Panc1 (cell line): ENCODE data around the gene LOXL1.

Experiments
- CTCF ChIP-seq: fragments of 450-650 bp; IDR thresholded peaks from 2 replicates; pipeline ENCODE4 v1.5.1; 2017; ENCODE audit warnings: mild to moderate bottlenecking
- POLR2AphosphoS5 ChIP-seq: IDR thresholded peaks from 2 replicates; pipeline ENCODE4 v1.6.1; 2012; ENCODE audit warnings: mild to moderate bottlenecking, low read depth, low read length, moderate library complexity

DNA sequence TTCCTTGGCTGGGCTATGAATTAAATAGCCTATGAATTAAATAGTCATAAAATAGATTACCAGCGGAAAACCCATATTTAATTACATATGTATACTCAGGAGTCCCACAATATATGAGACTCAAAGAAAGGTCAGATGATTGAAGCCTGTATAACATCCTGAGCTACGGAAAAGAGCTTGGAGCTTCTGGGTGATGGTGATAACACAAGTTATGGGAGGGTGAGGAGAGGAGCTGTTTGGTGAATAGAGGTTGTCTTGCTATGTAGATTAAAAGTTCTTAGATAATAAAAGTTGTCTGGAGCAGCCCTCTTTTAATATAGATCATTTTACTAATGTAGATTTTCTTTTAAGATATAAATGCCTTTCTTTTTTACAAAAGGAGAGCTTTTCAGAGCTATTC lies 70.0 kb downstream of the LOXL1 start:
- no peak for TF ChIP-seq CTCF
- TF ChIP-seq POLR2AphosphoS5, result no peak
